ENCODE data around the gene LRRC27. TPM values are rescaled to one million over a fixed set of nuclear protein-coding genes. Genes with fewer than 3 reads are reported as not detected.
"Not testable (repeated sequence)": the region's sequence is repeated elsewhere in the genome, so short reads cannot be mapped to it uniquely, and the experiment has no call there.

LRRC27 gene
- total RNA-seq, 1 donor from 2014 or later, result 3.4 TPM

DNA sequence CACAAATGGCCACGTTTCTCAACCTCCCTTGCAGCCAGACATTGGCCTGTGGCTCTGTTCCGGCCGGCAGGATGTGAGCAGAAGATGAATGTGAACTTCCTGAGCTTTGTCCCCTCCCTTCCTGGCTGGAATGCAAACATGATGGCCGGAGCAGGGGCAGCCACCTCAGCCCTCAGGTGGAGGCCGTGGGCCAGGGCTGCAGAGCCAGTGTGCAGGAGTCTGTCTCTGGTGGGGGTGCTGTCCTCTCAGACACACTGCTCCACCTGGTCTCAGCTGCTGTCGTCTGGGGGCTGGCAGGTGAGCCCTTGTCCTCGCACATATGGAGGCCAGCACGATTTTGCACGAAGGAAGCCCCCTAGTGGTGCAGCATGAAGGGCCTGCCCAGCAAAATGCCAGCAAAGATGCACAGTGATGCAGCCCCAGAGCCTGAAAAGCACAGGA is 39.7 kb downstream of the LRRC27 start:
- peak; percentile 29 for ATAC-seq
- DNase-seq (ENCODE audit: low spot score), result no peak

DNA sequence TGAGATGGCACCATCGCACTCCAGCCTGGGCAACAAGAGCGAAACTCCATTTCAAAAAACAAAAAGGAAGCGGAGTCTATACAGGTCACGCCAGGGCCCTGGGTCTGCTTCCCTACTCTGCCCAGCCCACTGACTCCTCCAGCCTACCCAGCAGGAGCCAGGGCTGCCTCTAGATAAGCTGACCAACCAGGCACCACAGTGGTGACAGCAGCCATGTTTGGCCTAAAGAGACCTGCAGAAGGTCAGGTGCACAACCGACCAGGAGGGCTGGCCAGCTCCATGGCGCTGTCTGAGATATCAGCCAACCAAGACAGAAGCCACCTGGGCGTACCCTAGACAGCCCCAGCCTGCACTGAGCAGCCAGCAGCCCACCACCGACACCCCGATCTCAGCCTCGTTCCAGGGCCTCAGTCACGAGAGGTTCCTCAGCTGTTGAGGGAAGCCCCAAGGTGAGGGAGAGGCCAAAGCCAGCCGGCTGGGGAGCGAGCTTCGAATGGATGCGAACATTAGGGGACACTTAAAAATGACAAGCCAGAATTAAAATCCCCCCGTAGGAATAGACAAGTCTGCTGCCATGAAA is 40.6 kb downstream of the LRRC27 start:
- no peak for DNase-seq (ENCODE audit: low spot score)
- ATAC-seq, result no peak

DNA sequence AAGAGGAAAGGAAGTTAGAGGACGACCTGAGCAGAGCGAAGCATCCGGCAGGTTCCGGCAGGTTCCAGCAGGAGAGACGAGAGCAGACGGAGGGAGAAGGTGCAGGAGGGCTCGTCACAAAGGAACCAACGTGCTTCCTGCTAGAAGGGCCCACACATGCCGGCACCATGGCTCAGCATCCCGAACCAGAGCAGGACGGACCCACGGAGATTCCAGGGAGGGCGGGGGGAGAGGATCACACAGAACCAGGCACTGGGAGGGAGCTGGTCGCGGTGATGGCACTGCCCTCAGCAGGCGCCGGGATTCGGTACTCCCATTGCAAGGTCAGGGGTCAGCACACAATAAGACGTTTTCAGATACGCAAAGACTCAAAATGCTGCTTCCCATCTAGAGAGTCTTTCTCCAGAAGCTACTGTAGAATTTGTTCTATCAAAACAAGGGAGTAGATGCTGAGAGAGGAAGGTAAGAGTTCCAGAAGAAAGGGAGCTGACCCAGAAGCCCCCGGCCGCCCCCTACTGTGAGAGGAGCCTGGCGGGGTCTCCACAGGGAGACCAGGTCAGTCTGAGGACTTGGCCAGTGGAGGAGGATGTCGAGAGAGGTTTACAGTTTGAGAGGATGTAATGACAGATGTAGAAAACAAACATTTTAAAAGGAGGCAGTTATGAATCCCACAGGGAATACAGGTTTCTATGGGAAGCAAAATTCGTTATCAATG is 41.4 kb downstream of the LRRC27 start:
- DNase-seq (ENCODE audit: low spot score) (no peak), ATAC-seq (no peak)

DNA sequence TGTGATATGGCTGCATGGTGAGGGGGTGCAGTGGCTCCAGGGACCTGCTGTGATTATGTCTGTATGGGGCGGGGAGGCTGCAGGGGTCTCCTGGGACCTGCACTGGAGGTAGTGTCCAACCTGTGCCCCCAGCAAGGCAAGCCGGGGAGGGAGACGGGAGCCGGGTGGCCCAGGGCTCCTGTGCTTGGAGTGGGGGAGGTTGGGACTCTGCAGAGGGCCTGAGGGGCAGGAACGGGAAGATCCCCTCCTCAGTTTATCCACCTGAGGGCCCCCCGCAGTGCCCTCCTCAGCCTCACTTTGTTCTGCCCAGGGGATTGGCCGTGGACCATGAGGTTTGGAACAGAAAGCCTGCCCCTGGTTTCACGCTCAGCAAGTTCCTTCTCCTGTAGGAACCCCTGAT is 42.2 kb downstream of the LRRC27 start:
- no peak for DNase-seq (ENCODE audit: low spot score)
- ATAC-seq, result no peak

DNA sequence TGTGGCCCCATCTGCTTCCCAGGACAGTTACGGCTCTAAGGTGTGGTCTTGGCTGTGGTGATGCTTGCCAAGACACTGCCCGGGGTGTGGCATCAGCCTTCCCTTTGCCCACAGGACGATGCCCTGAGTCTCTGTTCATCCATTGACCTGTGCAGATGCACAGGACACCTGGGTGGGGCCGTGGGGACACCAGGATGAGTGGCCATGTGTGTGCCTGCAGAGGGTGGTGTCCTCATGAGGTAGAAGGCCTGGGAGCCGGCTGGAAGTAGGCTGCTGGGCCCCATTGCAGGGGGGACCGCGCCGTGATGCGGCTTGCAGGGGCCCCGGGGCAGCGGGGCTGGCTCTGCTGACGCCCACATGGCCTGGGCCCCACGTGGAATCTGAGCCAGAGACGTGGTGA is 42.6 kb downstream of the LRRC27 start:
- no peak for DNase-seq (ENCODE audit: low spot score)
- ATAC-seq, result no peak

- no peak for DNase-seq (ENCODE audit: low spot score)
Observed at GRCh38 chr10:132375116-132375794, 43.3 kb downstream of the LRRC27 start.

GRCh38 chr10:132375795-132376297 is 43.9 kb downstream of the LRRC27 start:
- no peak for ATAC-seq
- DNase-seq (ENCODE audit: low spot score), result no peak

More at GRCh38 chr10:132375116-132375794, 43.3 kb downstream of the LRRC27 start:
- no peak for ATAC-seq

- DNase-seq (ENCODE audit: low spot score), result no peak
- no peak for ATAC-seq
Observed at GRCh38 chr10:132376394-132376851, 44.4 kb downstream of the LRRC27 start.

DNA sequence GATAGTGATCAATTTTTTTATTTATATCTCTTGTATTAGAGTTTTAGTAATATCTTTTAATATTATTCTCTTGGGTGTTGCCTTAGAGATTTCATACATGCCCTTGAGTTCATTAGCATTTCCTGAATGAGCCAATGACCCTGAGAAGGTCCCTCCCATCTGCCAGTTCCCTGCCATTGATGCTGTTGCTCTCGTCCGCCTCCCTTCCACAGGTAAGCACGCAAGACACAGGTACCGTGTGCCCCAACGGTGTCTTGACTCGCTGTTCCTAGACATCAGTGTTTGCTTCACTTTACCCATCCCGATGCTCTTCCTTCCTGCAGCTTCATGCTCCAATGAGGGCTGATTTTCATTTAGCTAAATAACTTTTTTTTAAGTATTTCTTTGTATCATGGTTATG is 45.3 kb downstream of the LRRC27 start:
- ATAC-seq (no peak), DNase-seq (ENCODE audit: low spot score) (no peak)

- not testable (repeated sequence) for ATAC-seq; DNase-seq (ENCODE audit: low spot score)
Observed at GRCh38 chr10:132379026-132379425, 47.0 kb downstream of the LRRC27 start.

GRCh38 chr10:132380986-132381385 is 49.0 kb downstream of the LRRC27 start:
- not testable (repeated sequence) for ATAC-seq; DNase-seq (ENCODE audit: low spot score)

DNA sequence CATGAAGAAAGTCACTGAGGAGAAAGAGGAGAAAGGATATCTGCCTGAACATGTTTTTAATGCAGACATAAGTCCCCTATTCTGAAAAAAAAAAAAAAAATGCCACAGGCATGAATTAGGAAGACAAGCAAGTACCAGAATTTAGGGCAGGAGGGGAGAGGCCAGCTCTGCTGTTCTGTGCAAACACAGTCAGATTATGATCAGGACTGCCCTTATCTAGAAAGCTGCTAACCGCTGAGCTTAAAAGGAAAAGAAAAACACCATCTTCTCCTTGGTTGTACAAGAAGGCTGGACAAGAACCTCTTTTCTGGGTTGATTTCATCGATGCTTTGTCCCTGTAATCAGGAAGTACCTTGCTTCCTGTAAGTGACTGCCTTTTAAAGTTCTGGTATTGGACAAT is 49.7 kb downstream of the LRRC27 start:
- DNase-seq (ENCODE audit: low spot score) (no peak), ATAC-seq (no peak)

GRCh38 chr10:132382231-132382922 is 50.4 kb downstream of the LRRC27 start:
- DNase-seq (ENCODE audit: low spot score), result no peak
- no peak for ATAC-seq

- no peak for DNase-seq (ENCODE audit: low spot score)
- no peak for ATAC-seq
Observed at GRCh38 chr10:132383101-132383500, 51.1 kb downstream of the LRRC27 start.

DNA sequence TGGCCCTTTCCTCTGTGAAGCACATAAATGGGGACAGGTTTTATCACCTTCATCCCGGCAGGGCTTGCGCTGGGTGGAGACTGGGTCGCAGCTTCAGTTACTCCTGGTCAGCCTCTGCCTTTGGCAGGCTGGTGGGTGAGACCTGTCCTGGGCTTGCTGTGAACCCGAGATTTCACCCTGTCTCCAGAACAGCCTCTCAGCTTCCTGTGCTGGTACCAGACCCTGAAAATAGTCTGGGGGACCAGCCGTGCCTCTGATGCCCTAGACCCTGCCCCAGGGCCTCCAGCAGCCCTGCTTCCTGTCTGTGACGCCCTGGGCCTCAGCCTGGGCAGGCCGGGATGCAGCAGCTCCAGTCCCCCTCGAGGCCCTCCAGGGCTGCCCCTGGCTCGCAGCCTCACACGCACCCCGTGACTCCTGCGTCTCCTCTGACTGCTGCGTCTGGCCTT is 51.8 kb downstream of the LRRC27 start:
- DNase-seq (ENCODE audit: low spot score) (no peak), ATAC-seq (no peak)

- ATAC-seq (no peak), DNase-seq (ENCODE audit: low spot score) (no peak)
Observed at GRCh38 chr10:132384618-132385388, 52.8 kb downstream of the LRRC27 start.

- DNase-seq (ENCODE audit: low spot score), result no peak
- ATAC-seq, result no peak
Observed at GRCh38 chr10:132385389-132385667, 53.3 kb downstream of the LRRC27 start.

DNA sequence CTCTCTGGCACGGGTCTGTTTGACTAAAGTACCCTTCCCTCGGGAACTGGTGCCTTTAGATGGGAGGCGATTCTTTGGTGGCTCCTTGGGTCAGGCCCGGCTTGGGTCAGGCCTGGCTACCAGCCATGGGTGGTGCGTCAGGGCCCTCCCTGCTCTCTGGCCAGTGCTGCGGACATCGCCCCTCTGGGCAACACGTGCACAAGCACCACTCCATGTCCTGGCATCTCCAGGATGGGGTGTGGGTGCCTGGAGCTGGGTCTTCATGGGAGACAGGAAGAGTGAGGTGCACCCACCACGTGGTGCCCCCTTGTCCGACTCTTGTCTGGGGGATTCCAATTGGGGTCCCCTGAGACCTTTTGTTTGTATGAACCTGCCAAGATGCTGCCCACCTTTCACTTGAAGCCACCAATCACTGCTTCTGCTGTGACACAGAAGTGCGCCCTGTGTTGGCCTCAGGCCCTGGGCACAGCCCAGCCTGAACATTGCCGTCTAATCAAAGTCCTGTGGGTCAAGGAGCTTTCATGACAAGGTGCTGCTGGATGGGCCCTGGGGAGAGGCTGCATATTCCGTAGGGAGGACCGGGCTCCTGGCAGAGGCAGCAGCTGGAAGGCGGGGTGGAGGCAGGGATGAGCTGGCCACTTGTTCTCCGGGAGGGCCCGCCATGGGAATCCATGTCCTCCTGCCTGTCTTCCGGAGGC is 53.9 kb downstream of the LRRC27 start:
- DNase-seq (ENCODE audit: low spot score), result peak; percentile 44
- no peak for ATAC-seq

- ATAC-seq (no peak), DNase-seq (ENCODE audit: low spot score) (peak; percentile 40)
Observed at GRCh38 chr10:132386419-132386831, 54.4 kb downstream of the LRRC27 start.

GRCh38 chr10:132386896-132387295 is 54.9 kb downstream of the LRRC27 start:
- not testable (repeated sequence) for ATAC-seq; DNase-seq (ENCODE audit: low spot score)
